ENCODE data around the gene CKM.

Gene CKM

GRCh38 chr19:45322744-45323281 lies at the start of gene CKM:
TSS of gene CKM (minus strand) at chr19:45322875. CDS start at chr19:45319713, 3,162 bp downstream.
- no peak for DNase-seq

GRCh38 chr19:45370410-45371204 lies 47.9 kb upstream of the CKM start, which contains the start of gene ERCC2:
TSS of gene ERCC2 (minus strand) at chr19:45370573. CDS start at chr19:45370540, 33 bp downstream.
- peak; percentile 89 for DNase-seq

GRCh38 chr19:45368737-45369340 lies 46.2 kb upstream of the CKM start:
- no peak for DNase-seq

- no peak for DNase-seq
These were observed 45.5 kb upstream of the CKM start for GRCh38 chr19:45368127-45368526.

DNA sequence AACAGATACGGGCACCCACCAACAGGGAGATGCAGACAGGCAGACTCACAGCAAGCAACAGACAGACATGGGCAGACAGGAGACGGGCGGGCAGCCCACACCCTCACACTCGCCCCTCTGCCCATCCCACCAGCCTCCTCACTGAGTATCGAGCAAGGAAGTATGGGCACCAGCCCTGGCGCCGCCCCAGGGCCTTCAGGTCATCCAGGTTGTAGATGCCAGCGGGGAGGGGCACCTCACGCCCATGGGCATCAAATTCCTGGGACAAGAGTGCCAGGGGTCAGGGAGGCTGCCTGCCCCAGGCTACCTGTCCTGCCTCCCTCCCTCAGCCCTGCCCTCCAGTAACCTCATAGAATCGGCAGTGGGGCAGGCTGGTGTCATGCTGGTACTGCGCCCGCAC lies 42.0 kb upstream of the CKM start:
- no peak for DNase-seq

DNA sequence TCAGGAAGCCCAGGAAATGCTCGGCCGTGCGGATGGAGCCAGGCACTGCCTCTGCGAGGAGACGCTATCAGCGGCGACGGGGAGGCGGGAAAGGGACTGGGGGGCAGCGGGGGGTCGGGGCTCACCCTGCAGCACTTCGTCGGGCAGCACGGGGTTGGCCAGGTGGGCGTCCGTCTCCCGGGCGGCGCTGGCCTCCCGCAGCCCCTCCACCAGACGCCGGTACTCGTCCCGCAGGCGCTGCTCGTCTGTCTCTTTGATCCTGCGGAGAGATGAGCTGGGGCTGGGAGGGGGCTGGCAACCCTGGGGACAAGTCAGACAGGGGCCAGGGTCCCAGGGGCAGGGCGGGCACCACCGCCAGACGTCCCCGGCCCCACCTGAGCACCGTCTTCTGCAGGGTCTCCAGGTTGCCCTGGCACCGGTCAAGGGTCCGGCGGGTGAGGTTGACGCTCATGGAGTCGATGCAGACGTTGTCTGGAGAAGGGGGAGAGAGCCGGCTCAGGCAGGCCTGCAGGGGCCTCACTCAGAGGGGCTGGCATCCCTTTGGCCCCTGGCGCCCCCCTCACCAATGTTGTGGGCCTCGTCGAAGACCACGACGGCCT lies 41.3 kb upstream of the CKM start:
- no peak for DNase-seq

DNA sequence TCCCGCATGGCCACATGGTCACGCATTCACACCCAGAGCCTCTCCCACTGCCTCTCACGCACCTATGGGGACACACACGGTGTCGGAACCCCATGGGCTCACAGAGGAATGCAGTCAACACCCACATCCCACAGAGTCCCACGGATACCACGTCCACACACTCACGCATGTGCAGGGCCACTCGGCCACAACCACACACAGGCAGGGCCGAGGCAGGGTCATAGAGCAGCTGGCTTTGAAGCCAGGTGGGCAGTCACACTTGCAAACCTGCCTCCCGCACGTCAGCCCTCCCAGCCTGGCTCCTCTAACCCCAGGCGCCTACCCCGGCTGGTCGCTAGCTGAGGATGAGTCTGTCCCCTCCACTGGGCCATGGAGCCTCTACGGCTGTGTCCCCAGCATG lies 39.6 kb upstream of the CKM start:
- no peak for DNase-seq

GRCh38 chr19:45361608-45362007 lies 38.9 kb upstream of the CKM start:
- DNase-seq = no peak

DNA sequence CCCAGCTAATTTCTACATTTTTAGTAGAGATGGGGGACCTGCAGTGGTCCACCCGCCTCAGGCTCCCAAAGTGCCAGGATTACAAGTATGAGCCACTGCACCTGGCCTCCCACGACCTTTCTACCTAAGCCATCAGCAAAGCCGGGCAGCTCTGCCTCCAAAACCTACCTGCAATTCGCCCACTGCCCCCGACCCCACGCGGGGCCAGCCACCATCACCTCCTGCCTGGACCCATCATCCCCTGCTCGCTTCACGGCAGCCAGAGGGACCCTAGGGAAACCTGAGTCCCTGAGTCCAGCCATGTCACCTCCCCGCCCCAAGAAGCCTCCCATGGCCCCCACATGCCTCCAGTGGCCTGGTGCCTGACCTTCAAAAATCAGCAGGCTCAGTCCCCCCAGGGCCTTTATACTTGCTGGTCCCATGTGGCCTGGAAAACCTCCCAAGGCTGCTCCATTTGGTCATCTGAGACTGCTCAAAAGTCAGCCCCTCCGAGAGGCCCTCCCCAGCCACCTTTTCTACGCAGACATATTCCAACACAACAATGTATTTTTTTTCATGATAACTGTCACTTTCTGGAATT lies 35.6 kb upstream of the CKM start:
- DNase-seq = no peak

- DNase-seq = no peak
These were observed 34.7 kb upstream of the CKM start for GRCh38 chr19:45357445-45357783.

DNA sequence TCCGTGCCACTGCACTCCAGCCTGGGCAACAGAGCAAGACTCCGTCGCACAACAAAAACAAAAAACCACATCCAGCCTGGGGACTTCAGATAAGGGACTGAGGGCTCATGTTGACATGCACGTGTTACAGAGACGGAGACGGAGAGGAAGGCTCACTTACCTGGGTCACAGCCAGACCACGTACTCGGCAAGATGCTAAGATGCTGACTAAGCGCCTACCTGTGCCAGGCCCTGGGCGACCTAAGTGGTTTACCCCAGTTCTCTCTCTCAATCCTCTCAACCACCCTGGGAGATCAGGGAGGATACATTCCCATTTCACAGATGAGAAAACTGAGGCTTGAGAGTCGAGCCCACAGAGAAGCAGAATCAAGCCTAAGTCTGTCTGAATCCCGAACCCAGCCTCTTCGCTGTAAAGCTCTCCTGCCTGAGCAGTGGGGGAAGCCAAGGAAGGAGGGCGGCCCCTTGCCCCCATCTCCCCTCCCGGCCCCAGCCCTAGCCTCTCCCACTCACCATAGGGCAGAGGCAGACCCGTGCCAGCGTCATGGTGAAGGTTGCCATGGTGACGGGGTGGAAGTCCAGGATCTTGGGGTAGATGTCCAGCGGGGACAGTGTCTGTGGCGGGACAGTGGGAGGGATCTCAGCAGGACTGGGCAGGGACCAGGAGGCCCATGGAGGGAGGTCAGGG lies 34.2 kb upstream of the CKM start:
- no peak for DNase-seq

GRCh38 chr19:45355910-45356309 lies 33.2 kb upstream of the CKM start:
- DNase-seq = no peak

DNA sequence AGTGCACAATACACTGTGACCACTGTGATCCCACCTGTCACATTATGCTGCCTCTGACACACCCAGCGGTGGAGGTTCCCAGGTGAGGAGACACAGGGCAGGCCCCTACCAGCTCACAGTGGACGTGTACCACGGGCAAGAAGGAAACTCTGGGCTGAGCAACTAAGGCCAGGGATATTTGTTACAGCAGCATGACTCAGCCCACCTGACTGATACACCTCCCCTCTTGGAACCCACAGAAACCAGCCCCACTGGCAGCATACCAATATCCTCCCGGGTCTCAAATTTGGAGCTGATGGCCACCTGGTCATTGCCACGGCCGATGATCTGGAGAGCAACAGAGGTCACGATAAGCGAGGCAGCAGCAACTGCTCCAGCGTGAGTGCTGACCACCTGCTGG lies 32.7 kb upstream of the CKM start:
- no peak for DNase-seq

DNA sequence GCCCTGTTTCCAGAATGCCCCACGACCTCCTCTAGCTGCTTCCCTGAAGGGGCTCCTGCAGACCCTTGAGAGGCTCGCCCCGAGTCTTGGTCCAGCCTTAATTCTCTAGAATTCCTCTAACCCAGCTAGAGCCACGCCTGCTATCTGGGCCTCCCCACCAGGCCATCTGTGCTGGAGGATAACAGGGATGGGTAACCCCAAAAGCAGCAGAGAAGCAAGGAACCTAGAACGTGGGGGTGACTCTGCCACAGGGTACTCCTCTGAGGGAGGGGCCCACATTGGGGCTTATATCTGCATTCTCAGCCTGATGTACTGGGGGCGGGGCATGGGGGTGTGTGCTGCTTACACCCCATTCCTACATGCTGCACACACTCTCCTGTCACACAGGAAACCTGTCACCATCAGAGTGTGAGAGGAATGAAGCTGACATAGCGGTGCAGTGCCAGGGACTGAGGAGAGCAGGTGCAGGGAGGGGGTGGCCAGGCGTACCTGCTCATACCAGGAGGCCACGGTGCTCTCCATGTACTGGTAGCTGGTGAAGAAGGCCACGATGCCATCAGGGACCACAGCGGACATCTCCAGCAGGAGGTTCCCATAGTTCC lies 31.7 kb upstream of the CKM start:
- no peak for DNase-seq

DNA sequence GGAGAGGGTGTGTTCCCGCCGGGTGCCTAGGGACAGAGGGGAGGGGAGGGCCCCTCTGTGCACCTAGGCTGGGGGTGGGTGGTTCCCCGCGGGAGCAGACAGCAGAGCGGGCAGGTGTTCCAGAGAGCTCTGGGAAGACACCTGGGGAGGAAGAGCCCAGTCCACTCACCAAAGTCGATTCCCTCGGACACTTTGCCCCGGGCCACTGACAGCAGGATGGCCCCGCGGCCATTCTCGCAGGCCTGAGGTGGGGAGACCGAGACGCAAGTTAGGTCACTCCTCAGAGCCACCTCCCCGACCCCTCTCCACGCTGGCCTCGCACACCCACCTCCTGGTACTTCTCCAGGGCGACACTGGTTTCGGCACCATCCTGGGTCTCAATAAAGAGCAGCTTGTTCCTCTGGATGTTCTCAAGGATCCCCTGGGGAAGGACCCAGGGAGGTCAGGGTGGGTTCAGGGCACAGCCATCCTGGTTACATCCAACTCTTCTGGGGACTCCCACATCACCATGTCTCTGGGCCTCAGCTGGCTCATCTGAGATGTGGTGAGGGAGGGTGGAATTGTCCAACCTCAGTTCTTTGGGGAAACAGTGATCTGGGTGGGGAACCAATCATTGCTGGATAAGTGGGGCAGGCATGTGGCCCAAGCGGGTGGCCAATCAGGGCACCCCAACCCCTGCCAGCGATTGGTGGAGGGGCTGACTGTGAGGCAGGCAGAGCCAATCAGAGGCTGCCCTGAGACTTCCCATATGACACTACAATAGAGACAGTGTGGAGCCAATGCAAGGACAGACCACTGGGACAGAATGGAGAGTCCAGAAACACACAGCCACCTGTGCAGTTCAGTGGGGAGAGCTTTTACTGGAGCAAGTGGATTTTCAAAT lies 30.5 kb upstream of the CKM start:
- DNase-seq = no peak

DNA sequence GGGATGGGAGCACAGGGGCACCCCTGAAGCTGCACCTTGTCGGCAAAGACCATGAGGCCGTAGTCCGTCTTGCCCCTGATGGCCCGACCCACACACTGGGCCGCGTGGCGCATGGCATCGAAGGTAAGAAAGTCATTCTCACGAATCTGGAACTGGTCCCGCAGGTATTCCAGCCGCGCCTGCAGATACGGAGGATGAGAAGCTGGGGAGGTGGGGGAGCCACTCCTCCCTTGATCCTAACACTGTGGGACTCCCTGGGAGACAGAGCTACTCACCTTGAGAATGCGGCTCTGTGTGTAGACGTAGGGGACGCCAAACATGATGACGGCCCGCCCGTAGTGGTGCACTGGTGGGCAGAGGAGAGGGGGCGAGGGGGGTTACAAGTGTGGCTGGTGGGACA lies 29.8 kb upstream of the CKM start:
- no peak for DNase-seq

DNA sequence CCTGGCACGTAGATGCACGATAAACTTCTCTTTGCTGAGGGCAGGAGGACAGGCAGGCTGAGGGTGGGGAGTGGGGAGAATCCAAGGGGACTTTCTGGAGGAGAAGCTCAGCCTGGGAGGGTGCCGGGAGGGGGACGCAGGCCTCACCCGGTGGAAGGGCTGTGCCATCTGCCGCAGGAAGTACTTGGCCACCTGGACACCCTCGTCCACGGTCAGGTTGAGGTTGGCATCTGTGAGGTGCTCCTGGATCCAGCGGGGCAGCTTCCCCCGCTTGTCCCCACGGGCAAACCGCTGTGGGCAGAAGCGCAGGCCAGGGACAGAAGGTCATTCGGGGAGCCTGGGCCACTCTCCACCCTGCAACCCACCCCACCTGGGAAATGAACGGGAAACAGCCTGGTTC lies 29.4 kb upstream of the CKM start:
- no peak for DNase-seq

GRCh38 chr19:45351401-45351952 lies 28.8 kb upstream of the CKM start:
- no peak for DNase-seq

GRCh38 chr19:45350477-45351058 lies 27.9 kb upstream of the CKM start:
- DNase-seq = no peak

DNA sequence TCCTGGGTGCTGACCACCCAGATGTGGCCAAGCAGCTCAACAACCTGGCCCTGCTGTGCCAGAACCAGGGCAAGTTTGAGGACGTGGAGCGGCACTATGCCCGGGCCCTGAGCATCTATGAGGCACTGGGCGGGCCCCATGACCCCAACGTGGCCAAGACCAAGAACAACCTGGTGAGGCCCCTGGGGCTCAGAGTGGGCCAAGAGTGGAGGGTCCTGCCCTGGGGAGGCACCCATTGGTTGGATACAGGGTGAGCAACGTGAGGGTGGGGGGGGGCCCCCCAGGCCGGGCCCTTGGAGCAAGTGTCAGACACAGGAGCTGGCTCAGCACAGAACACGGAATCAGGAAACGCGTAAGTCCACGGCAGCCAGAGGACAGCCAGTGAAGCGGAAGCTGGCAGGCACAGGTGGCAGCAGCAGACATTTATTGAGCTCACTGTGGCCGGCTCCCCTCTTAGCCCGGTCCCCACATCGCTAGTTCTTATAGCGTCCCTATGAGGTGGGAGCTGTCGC lies 26.8 kb upstream of the CKM start:
- no peak for DNase-seq

DNA sequence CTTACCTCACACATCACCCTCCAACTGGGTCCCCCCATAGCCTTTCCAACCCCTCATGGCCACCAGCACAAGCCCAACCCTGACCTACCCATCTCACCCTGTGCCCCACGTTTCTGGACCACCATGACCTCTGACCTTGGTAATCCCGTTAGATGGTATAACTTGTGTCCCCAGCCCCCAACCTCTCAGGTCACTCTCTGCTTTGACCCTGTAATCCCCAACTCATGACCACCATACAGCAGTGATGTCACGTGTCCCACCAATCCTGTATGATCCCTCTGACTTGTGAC lies 26.4 kb upstream of the CKM start:
- no peak for DNase-seq

All from NCI-H2029 treated with DMSO at 0.1 percent for 48 hours (cell line).